HepG2 (cell line): Measurements from ENCODE around the gene FOSL2. TPM values are rescaled to one million over a fixed set of nuclear protein-coding genes. Genes with fewer than 3 reads are reported as not detected.

Source experiments
- BCL6 ChIP-seq: IDR thresholded peaks from 2 replicates; pipeline ENCODE4 v1.6.1; 2016; ENCODE audit warnings: missing genetic modification reagents, missing compliant biosample characterization
- CBX5 ChIP-seq: sonication (generic); formaldehyde crosslinking; IDR thresholded peaks from 2 replicates; pipeline ENCODE4 v1.4.0; 2020; ENCODE audit warnings: missing genetic modification reagents, borderline replicate concordance
- DR1 ChIP-seq: sonication (generic); formaldehyde crosslinking; IDR thresholded peaks from 2 replicates; pipeline ENCODE4 v1.8.0; 2021; ENCODE audit warnings: mild to moderate bottlenecking, missing genetic modification reagents, inconsistent platforms
- IKZF1 ChIP-seq: fragments of 450-650 bp; IDR thresholded peaks from 2 replicates; pipeline ENCODE4 v1.7.1; 2016
- IRF2 ChIP-seq: IDR thresholded peaks from 2 replicates; pipeline ENCODE4 v1.6.1; 2018; ENCODE audit warnings: missing genetic modification reagents, missing compliant biosample characterization
- KDM1A ChIP-seq: IDR thresholded peaks from 2 replicates; pipeline ENCODE4 v1.6.1; 2016; ENCODE audit warnings: missing compliant biosample characterization
- RFX5 ChIP-seq: IDR thresholded peaks from 2 replicates; pipeline ENCODE4 v1.6.1; 2011; ENCODE audit warnings: low read depth, low read length, improper control_type of control experiment
- SIX1 ChIP-seq: sonication (generic); formaldehyde crosslinking; IDR thresholded peaks from 2 replicates; pipeline ENCODE4 v1.4.0; 2020; ENCODE audit warnings: missing genetic modification reagents, borderline replicate concordance
- SPEN ChIP-seq: sonication (generic); formaldehyde crosslinking; IDR thresholded peaks from 2 replicates; pipeline ENCODE4 v1.5.1; 2020; ENCODE audit warnings: low read depth, mild to moderate bottlenecking, missing genetic modification reagents
- THAP8 ChIP-seq: sonication (generic); formaldehyde crosslinking; IDR thresholded peaks from 2 replicates; pipeline ENCODE4 v1.5.1; 2020; ENCODE audit warnings: missing genetic modification reagents, mild to moderate bottlenecking, borderline replicate concordance
- ZBED4 ChIP-seq: sonication (generic); formaldehyde crosslinking; IDR thresholded peaks from 2 replicates; pipeline ENCODE4 v1.4.0; 2020; ENCODE audit warnings: missing genetic modification reagents, borderline replicate concordance
- ZBTB33 ChIP-seq: sonication (generic); formaldehyde crosslinking; IDR thresholded peaks from 2 replicates; pipeline ENCODE4 v1.4.0; 2020; ENCODE audit warnings: missing genetic modification reagents
- ZEB1 ChIP-seq: IDR thresholded peaks from 2 replicates; pipeline ENCODE4 v1.6.1; 2012; ENCODE audit warnings: mild to moderate bottlenecking, low read depth, inconsistent platforms; ENCODE audit not compliant: insufficient replicate concordance
- ZGPAT ChIP-seq: IDR thresholded peaks from 2 replicates; pipeline ENCODE4 v1.6.1; 2016; ENCODE audit warnings: mild to moderate bottlenecking
- ZNF337 ChIP-seq: sonication (generic); formaldehyde crosslinking; IDR thresholded peaks from 2 replicates; pipeline ENCODE4 v1.5.1; 2020; ENCODE audit warnings: missing genetic modification reagents, low read depth, mild to moderate bottlenecking, borderline replicate concordance
- ZNF343 ChIP-seq: sonication (generic); formaldehyde crosslinking; IDR thresholded peaks from 2 replicates; pipeline ENCODE4 v1.4.0; 2020; ENCODE audit warnings: mild to moderate bottlenecking, missing genetic modification reagents
- ZNF607 ChIP-seq: sonication (generic); formaldehyde crosslinking; IDR thresholded peaks from 2 replicates; pipeline ENCODE4 v1.5.1; 2020; ENCODE audit warnings: missing genetic modification reagents, mild to moderate bottlenecking, borderline replicate concordance
- ZNF644 ChIP-seq: IDR thresholded peaks from 2 replicates; pipeline ENCODE4 v1.6.1; 2016; ENCODE audit warnings: low read depth
- ZNF704 ChIP-seq: sonication (generic); formaldehyde crosslinking; IDR thresholded peaks from 2 replicates; pipeline ENCODE4 v1.8.1; 2023; ENCODE audit warnings: mild to moderate bottlenecking, inconsistent platforms, moderate library complexity, missing genetic modification reagents, borderline replicate concordance
- ZNF780A ChIP-seq: sonication (generic); formaldehyde crosslinking; IDR thresholded peaks from 2 replicates; pipeline ENCODE4 v1.8.0; 2022; ENCODE audit warnings: mild to moderate bottlenecking, missing genetic modification reagents, moderate library complexity
- polyA plus RNA-seq, 8 experiments: library from polyadenylated mRNA; depleted of rRNA in 3 of 8; stranded (reverse) in 7 of 8; unstranded in 1 of 8; fragments of >200 nt; fragmentation: Illumina TruSeq in 4 of 8; extraction: Trizol in 4 of 8; gene quantifications; 2 replicates each; pipeline versions ENCODE4 v1.2.1 to v1.2.3, GENCODE V29; 2011 to 2016; ENCODE audit warnings: low read depth in 4 of 8, missing spikeins in 1 of 8, mixed read lengths in 1 of 8; ENCODE audit not compliant: insufficient read depth in 1 of 8
- total RNA-seq, 5 experiments: library from RNA; depleted of rRNA; stranded (reverse); fragments of >200 nt; fragmentation: Illumina TruSeq; extraction: Trizol; gene quantifications; 2 replicates each; pipeline ENCODE4 v1.2.3, GENCODE V29; 2016; ENCODE audit warnings: low read depth in 1 of 5

Gene FOSL2
- total and polyA plus RNA-seq, 2 of the 13 experiments (the other 11 are each of a cell fraction or from before 2014, with no cell fraction given): 3.4 to 18.1 TPM

- peak; percentile 85 for TF ChIP-seq BCL6 (CRISPR knock-in tag)
- peak; percentile 96 for TF ChIP-seq IRF2
- peak; percentile 24; the same call in 1 of the 2 replicates for TF ChIP-seq RFX5
- peak; percentile 93; the same call in 1 of the 2 replicates for TF ChIP-seq SPEN (CRISPR knock-in tag)
- TF ChIP-seq DR1 (CRISPR knock-in tag): peak; percentile 77; the same call in 1 of the 2 replicates
- peak; percentile 95 for TF ChIP-seq ZGPAT (CRISPR knock-in tag)
- peak; percentile 34; the same call in 1 of the 2 replicates for TF ChIP-seq ZNF337 (CRISPR knock-in tag)
- TF ChIP-seq THAP8 (CRISPR knock-in tag): no peak
- TF ChIP-seq SIX1 (CRISPR knock-in tag): no peak
- TF ChIP-seq ZNF343 (CRISPR knock-in tag): no peak
- TF ChIP-seq ZNF607 (CRISPR knock-in tag): peak; percentile 67; the same call in 1 of the 2 replicates
- peak; percentile 32 for TF ChIP-seq ZEB1
- peak; percentile 28; the same call in 1 of the 2 replicates for TF ChIP-seq ZBTB33 (CRISPR knock-in tag)
- peak; percentile 61; the same call in 1 of the 2 replicates for TF ChIP-seq ZBED4 (CRISPR knock-in tag)
- no peak for TF ChIP-seq ZNF704 (CRISPR knock-in tag)
- no peak for TF ChIP-seq IKZF1
- peak; percentile 66; the same call in 1 of the 2 replicates for TF ChIP-seq ZNF644 (CRISPR knock-in tag)
- TF ChIP-seq KDM1A: no peak
- TF ChIP-seq CBX5: peak; percentile 87; the same call in 1 of the 2 replicates
- no peak for TF ChIP-seq ZNF780A (CRISPR knock-in tag)
Observed at GRCh38 chr2:28392297-28393113, at the start of gene FOSL2 (continued).
